ENCODE measurements around the gene IMPA2. TPM values are rescaled to one million over a fixed set of nuclear protein-coding genes. Genes with fewer than 3 reads are reported as not detected.
"Not testable (repeated sequence)": the region's sequence is repeated elsewhere in the genome, so short reads cannot be mapped to it uniquely, and the experiment has no call there.

IMPA2 gene
- 51.4 and 55.8 TPM in 2 replicates for total RNA-seq (2014; rRNA removed; shearing (Covaris generic))

GRCh38 chr18:11981192-11981542, at the start of gene IMPA2:
IMPA2 (plus strand) TSS chr18:11981507; CDS start chr18:11981670, 163 bp downstream.
- DNase-seq (ENCODE audit: low spot score): no peak
- in situ Hi-C loops (cut with HindIII; ENCODE audit: low sequenced_read_pairs): no loop called here

GRCh38 chr18:11932393-11932792, 48.9 kb upstream of the IMPA2 start:
- DNase-seq (ENCODE audit: low spot score): no peak
- in situ Hi-C loops (cut with HindIII; ENCODE audit: low sequenced_read_pairs): no loop called here

GRCh38 chr18:11937874-11938478, 43.3 kb upstream of the IMPA2 start:
- peak; percentile 82 for DNase-seq (ENCODE audit: low spot score)
- in situ Hi-C loops (cut with HindIII; ENCODE audit: low sequenced_read_pairs): no loop called here

- in situ Hi-C loops (cut with HindIII; ENCODE audit: low sequenced_read_pairs): no loop called here
- no peak for DNase-seq (ENCODE audit: low spot score)
Observed at GRCh38 chr18:11940956-11941355, 40.4 kb upstream of the IMPA2 start.

GRCh38 chr18:11943551-11943950, 37.8 kb upstream of the IMPA2 start:
- no peak for DNase-seq (ENCODE audit: low spot score)
- in situ Hi-C loops (cut with HindIII; ENCODE audit: low sequenced_read_pairs): no loop called here

- DNase-seq (ENCODE audit: low spot score): no peak
- in situ Hi-C loops (cut with HindIII; ENCODE audit: low sequenced_read_pairs): no loop called here
Observed at GRCh38 chr18:11944252-11944651, 37.1 kb upstream of the IMPA2 start.

- in situ Hi-C loops (cut with HindIII; ENCODE audit: low sequenced_read_pairs): no loop called here
- DNase-seq (ENCODE audit: low spot score): no peak
Observed at GRCh38 chr18:11944786-11945185, 36.5 kb upstream of the IMPA2 start.

GRCh38 chr18:11945834-11946659, 35.3 kb upstream of the IMPA2 start:
- in situ Hi-C loops (cut with HindIII; ENCODE audit: low sequenced_read_pairs); DNase-seq (ENCODE audit: low spot score): not testable (repeated sequence)

- in situ Hi-C loops (cut with HindIII; ENCODE audit: low sequenced_read_pairs): no loop called here
- DNase-seq (ENCODE audit: low spot score): no peak
Observed at GRCh38 chr18:11946756-11947155, 34.6 kb upstream of the IMPA2 start.

GRCh38 chr18:11947214-11948191, 33.8 kb upstream of the IMPA2 start:
- in situ Hi-C loops (cut with HindIII; ENCODE audit: low sequenced_read_pairs): no loop called here
- DNase-seq (ENCODE audit: low spot score): peak; percentile 31

- no peak for DNase-seq (ENCODE audit: low spot score)
- in situ Hi-C loops (cut with HindIII; ENCODE audit: low sequenced_read_pairs): no loop called here
Observed at GRCh38 chr18:11948852-11949523, 32.3 kb upstream of the IMPA2 start.

- DNase-seq (ENCODE audit: low spot score): no peak
Observed at GRCh38 chr18:11950824-11951223, 30.5 kb upstream of the IMPA2 start.

GRCh38 chr18:11951390-11951851, 29.9 kb upstream of the IMPA2 start:
- DNase-seq (ENCODE audit: low spot score): no peak
- in situ Hi-C loops (cut with HindIII; ENCODE audit: low sequenced_read_pairs): no loop called here

More at GRCh38 chr18:11950824-11951223, 30.5 kb upstream of the IMPA2 start:
- in situ Hi-C loops (cut with HindIII; ENCODE audit: low sequenced_read_pairs): no loop called here

GRCh38 chr18:11953113-11953512, 28.2 kb upstream of the IMPA2 start:
- DNase-seq (ENCODE audit: low spot score): no peak
- in situ Hi-C loops (cut with HindIII; ENCODE audit: low sequenced_read_pairs): no loop called here

- DNase-seq (ENCODE audit: low spot score): peak; percentile 26
- in situ Hi-C loops (cut with HindIII; ENCODE audit: low sequenced_read_pairs): no loop called here
Observed at GRCh38 chr18:11955239-11956029, 25.9 kb upstream of the IMPA2 start.

GRCh38 chr18:11956371-11957308, 24.7 kb upstream of the IMPA2 start:
- in situ Hi-C loops (cut with HindIII; ENCODE audit: low sequenced_read_pairs): no loop called here
- no peak for DNase-seq (ENCODE audit: low spot score)

GRCh38 chr18:11957636-11958035, 23.7 kb upstream of the IMPA2 start:
- in situ Hi-C loops (cut with HindIII; ENCODE audit: low sequenced_read_pairs): no loop called here
- DNase-seq (ENCODE audit: low spot score): no peak

Data from G401 (cell line).